ENCODE measurements around the gene PXDN.

Gene PXDN

DNA sequence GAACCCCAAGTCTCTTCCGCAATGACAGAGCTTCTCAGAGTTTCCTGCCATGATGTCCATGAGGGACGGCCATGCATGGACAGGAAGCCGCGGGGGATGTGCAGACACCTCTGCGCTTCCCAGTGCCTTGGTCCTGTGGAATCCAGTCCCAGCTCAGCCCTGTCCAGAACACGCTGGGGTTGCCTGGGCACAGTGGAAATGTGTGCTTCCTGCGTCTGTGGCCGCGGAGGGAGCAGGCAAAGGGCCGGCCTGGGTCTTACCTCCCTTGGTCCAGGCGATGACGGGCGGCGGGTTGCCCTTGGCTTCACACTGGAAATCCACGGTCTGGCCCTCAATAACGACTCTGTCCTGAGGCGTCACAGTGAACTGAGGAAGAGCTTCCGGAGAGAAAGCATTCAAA is 79.6 kb downstream of the PXDN start:
- TF ChIP-seq, protein P1, sequence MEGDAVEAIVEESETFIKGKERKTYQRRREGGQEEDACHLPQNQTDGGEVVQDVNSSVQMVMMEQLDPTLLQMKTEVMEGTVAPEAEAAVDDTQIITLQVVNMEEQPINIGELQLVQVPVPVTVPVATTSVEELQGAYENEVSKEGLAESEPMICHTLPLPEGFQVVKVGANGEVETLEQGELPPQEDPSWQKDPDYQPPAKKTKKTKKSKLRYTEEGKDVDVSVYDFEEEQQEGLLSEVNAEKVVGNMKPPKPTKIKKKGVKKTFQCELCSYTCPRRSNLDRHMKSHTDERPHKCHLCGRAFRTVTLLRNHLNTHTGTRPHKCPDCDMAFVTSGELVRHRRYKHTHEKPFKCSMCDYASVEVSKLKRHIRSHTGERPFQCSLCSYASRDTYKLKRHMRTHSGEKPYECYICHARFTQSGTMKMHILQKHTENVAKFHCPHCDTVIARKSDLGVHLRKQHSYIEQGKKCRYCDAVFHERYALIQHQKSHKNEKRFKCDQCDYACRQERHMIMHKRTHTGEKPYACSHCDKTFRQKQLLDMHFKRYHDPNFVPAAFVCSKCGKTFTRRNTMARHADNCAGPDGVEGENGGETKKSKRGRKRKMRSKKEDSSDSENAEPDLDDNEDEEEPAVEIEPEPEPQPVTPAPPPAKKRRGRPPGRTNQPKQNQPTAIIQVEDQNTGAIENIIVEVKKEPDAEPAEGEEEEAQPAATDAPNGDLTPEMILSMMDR (conservative IDR thresholded peaks at IDR 0.05; ENCODE audit: low read depth, low read length), result no peak
- DNase-seq (ENCODE audit: low read depth), result no peak
- H3K4me3 ChIP-seq (ENCODE audit: low read length), result no peak overlapping the region

DNA sequence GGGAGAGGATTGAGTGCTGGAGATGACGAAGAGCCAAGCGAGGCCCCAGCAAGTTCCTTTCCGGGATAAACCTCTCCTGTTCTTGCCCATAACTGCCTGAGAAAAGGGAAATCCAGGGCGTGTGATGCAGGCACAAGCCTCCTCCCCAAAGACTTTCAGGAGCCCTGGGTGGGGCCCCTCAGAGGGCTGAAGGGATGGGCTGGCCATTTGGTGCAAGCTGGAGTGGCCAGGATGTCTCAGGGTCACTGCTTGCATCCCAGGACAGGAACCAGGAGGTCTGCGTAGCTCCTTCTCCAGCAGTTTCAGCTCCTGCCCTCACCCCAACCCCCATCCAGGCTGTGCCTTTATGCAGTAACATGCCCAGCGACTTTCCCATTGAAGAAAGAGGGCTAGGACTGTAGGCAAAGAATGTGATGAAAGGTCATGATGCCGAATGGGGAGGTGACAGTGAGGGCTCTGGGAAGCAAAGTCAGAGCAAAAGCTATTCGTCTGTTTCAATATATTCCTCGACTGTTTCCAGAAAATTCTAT is 80.2 kb downstream of the PXDN start:
- TF ChIP-seq, protein P1 (conservative IDR thresholded peaks at IDR 0.05; ENCODE audit: low read depth, low read length), result no peak

DNA sequence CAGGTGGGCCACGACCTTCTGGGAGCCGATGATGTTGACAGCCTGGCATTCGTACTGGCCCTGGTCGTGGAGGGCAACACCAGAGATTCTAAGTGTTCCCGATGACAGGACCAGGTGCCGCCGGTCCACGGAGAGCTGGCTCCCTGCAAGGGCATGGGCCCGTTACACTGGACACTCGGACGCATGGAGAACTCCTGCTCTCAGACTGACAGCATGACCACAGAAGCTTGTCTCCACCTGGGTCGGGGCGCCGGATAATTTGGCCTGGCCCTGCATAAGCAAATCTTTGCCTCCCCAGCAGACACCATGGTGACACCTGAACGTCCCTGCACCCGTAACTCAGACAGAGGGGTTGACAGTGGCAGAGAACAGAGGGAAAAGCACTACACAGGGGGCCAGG is 80.7 kb downstream of the PXDN start:
- no peak for DNase-seq (ENCODE audit: low read depth)
- TF ChIP-seq, protein P1 (conservative IDR thresholded peaks at IDR 0.05; ENCODE audit: low read depth, low read length), result no peak
- H3K4me3 ChIP-seq (ENCODE audit: low read length), result no peak overlapping the region

More for the DNA sequence above, 80.2 kb downstream of the PXDN start:
- no peak for DNase-seq (ENCODE audit: low read depth)
- no peak overlapping the region for H3K4me3 ChIP-seq (ENCODE audit: low read length)

DNA sequence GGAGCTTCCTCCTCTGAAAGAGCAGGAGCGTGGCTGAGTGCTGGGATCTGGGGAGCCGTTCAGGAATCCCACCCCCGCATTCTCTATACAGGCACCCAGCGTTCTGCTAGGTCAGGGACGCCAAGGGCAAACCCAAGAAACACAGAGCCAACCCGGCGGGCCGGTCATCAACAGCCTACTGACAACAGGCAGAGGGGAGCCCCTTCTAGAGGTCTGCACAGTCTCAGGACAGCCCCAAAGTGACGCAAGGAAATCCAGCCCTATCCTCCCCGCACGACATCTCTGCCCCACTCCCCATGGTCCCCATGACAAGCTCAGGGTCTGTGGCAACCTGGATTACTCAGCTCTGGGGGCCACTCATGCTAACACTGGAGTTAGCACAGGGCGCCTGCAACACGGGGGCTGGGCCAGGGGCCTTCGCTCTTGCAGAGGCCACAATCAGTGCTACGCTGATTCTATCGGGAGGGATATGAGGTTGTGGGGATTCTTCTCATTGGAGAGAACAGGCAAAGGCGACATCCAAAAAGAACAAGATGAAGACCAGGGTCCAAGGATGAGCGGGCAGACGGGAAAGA is 81.6 kb downstream of the PXDN start:
- DNase-seq (ENCODE audit: low read depth), result no peak
- TF ChIP-seq, protein P1 (conservative IDR thresholded peaks at IDR 0.05; ENCODE audit: low read depth, low read length), result no peak
- H3K4me3 ChIP-seq (ENCODE audit: low read length), result no peak overlapping the region

DNA sequence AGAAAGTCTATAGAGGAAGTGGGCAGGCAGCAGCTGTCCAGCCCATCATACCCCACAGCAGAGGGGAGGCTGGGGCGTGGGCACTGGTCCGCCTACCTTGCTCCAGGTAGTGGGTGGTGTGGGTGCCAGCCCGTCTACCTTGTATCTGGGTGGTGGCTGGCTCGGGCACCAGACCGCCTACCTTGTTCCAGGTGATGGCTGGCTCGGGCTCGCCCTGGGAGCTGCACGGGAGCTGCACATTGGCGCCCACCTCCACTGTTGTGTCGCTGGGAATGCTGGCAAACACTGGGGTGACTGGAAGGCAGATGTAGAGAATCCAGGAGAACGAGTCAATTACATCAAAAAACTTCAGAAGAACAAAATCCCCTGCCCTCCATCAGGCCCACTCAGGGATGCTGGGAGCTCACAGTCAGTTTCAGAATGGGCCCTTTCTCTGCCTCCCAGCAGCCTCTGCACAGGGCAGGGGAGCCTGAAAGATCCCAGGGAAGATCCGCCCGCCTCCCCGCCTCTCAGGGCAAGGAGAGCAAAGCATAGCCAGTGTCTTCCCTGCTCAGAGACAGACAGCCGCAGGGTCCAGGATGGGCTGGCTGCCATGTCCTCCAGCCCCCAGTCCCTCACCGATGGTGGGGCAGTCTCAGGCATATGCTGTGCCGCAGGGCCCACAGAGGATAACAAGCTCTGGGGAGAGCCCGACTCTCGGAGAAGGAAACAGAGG is 82.3 kb downstream of the PXDN start:
- TF ChIP-seq, protein P1 (conservative IDR thresholded peaks at IDR 0.05; ENCODE audit: low read depth, low read length), result no peak
- H3K4me3 ChIP-seq (ENCODE audit: low read length), result no peak overlapping the region
- no peak for DNase-seq (ENCODE audit: low read depth)

DNA sequence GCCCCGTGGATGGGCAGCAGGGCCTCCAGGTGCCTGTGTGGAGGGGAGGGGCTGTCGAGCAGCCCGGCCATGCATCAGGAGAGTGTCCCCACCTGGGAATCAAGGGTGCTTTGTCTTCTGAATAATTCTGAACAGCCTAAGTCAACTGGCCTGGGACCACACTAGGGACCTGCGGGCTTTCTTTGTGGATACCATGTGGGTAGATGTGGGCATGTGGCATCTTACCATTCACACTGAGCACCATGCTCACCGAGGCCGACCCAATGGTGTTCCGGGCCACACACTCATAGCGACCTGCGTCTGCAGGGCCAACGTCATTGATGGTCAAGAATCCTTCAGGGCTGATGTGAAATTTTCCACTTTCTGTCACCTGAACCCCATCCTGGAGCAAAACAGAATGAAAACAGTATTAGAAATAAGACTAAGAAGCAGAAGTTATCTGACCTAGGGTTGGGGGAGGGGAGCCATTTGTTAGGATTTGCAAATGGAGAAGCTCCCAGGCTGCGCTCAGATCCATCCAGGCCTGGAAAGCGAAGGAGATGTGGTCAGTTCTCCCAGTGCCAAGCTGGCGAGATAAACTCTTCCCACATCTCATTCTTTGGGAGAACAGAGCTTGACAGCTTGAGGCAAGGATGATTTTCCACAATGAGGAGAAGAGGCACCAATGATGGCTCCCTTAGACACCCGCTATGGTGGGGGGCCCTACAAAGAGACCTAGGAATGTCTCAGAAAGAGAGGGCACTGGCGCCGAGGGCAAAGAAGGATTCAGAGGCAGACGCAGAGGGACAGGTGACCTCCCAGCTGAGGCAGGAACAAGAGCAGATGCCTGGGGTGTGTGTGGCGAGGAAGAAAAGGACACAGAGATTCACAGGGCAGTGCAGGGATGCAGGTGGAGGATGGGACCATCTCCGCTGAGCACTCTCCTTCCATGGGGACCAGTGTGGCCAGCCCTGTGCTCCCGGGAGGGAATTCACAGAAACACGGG is 83.4 kb downstream of the PXDN start:
- TF ChIP-seq, protein P1 (conservative IDR thresholded peaks at IDR 0.05; ENCODE audit: low read depth, low read length), result no peak
- no peak overlapping the region for H3K4me3 ChIP-seq (ENCODE audit: low read length)
- no peak for DNase-seq (ENCODE audit: low read depth)
